ENCODE measurements around the gene LANCL3.

DNA sequence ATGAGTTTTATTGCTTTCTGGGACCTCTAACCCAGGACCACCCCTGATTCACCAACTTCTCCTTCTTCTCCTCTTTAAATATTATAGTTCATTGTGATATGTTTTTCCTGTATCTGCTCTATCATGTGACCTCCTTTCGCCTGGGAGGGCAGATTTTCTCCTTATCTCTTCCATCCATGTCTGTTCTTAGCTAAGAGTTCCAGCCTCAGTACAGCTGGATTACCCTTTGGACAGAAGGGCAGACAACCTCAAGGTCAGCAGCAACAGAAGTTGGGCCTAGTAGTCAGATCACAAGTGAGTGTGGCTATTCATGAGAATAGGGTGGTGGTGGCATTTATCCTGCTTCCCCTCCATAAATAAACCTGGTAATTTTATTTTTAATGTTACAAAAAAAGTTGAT, 108.4 kb downstream of the LANCL3 start:
- TF ChIP-seq EP300 (IDR thresholded peaks at IDR 0.05; ENCODE audit: borderline replicate concordance) = no peak
- TF ChIP-seq, protein P1, sequence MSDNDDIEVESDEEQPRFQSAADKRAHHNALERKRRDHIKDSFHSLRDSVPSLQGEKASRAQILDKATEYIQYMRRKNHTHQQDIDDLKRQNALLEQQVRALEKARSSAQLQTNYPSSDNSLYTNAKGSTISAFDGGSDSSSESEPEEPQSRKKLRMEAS (IDR thresholded peaks at IDR 0.05) = no peak
- TF ChIP-seq TEAD4 (IDR thresholded peaks at IDR 0.05) = no peak
- TF ChIP-seq YY1 (IDR thresholded peaks at IDR 0.05; ENCODE audit: low read depth) = no peak
- TF ChIP-seq CREB1 (IDR thresholded peaks at IDR 0.05; ENCODE audit: low read depth) = no peak
- no peak for TF ChIP-seq NFIC (IDR thresholded peaks at IDR 0.05)
- TF ChIP-seq ZBTB7A (IDR thresholded peaks at IDR 0.05; ENCODE audit: low read depth) = no peak
- no peak for TF ChIP-seq TCF12 (IDR thresholded peaks at IDR 0.05; ENCODE audit: low read depth)
- TF ChIP-seq RAD21 (IDR thresholded peaks at IDR 0.05; ENCODE audit: low read depth) = no peak

All from Ishikawa (cell line).